Urothelium cell line (cell line): Measurements from ENCODE around the gene SERPINB6.
"Not testable (repeated sequence)": the region's sequence is repeated elsewhere in the genome, so short reads cannot be mapped to it uniquely, and the experiment has no call there.

Experiments used
- DNase-seq: peaks from one replicate; pipeline ENCODE4 v3.0.0; 2011; ENCODE audit warnings: low spot score, mixed read lengths
- FAIRE-seq: peaks from 2 replicates; lab custom pipeline; 2011; peaks lifted over from hg19 to GRCh38; lab: Jason Lieb, UNC

Gene SERPINB6

DNA sequence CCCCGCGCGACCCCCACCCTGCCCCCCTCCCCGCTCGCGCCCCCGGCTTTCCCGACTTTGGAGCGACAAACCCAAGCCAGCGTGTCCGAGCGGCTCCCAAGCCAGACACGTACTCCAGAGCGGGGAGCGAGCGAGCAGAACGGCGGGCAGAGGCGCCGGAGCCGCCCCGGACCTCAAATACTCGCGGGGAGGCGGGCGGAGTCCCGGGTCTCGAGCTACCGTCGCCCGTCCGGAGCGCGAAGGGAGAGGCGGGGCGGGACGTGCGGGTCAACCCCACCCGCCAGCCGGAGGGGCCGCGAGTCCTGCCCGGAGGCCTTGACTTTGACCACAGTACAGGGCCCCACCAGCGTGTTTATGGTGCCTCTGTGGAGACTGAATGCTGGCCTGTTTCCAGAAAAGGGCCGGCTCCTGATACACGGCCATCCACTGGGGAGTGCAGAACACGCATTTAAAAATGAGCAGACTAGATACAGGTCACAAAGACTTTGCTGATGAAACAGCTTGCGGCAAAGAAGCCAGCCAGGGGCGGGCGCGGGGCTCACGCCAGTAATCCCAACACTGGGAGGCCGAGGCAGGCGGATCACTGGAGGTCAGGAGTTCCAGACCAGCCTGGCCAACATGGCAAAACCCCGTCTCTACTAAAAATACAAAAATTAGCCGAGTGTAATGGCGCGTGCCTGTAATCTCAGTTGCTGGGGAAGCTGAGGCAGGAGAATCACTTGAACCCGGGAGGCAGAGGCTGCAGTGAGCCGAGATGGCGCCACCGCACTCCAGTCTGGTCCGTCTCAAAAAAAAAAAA is at the start of gene SERPINB6:
Gene SERPINB6, minus strand, starts transcription at position 148 of the 799 bp plus-strand sequence. CDS start 12,235 bp downstream, outside the sequence.
- FAIRE-seq (no peak), DNase-seq (peak; percentile 44)

DNA sequence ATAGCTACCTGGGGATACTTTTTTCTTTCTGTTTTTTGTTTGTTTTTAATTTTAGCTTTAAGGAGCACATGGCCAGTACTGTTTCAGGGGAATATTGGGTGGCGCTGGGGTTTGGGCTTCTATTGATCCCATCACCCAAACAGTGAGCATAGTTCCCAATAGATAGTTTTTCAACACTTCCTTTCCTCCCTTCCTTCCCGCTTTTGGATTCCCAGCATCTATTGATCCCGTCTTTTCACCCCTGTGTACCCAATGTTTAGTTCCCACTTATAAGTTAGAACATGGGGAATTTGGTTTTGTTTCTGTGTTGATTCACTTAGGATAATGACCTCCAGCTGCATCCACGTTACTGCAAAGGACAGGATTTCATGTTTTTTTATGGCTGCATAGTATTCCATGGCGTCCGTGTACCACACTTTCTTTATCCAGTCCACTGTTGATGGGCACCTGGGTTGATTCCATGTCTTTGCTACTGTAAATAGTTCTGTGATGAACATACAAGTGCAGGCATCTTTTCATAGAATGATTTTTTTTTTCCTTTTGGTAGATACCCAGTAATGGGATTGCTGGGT is 48.5 kb upstream of the SERPINB6 start:
- FAIRE-seq: no peak

DNA sequence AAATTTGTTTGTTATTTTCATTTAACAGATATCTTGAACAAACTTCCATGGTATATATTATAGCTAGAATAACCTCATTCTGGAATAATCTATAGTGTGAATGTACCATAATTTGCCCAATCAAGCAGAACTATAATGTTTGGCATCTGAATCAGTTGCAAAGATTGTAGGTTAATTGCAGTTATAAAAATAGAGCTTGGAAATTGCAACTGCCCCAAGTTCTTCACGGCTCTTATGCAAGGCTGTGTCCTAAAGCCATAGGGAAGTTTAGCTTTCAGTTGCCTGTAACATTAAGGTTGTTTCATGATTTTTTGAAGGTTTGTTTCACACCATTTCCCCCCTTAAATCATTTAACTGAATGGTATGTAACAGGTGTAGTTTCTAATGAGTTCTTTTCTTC is 47.7 kb upstream of the SERPINB6 start:
- no peak for FAIRE-seq

More for the DNA sequence above, 48.5 kb upstream of the SERPINB6 start:
- DNase-seq: no peak

DNA sequence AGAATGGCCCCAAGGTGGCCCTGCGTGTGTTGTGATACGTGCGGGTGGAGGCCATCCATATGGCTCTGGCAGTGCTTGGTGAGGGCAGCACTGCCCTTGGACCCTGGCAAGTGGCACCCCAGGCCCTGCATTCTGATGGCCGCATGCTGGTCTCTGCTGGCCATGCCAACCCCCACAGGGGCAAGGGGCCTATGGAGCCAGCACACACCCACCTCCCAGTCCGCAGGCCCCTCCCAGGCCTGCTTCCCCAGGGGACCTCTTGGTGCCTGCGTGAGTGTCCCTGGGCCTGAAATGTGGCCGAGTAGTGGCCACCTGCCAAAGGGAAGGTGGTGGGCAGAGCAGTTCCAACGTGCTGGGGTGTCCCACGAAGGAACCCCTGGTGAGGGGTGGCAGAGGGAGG is 45.9 kb upstream of the SERPINB6 start:
- DNase-seq (no peak), FAIRE-seq (no peak)

More for the DNA sequence above, 47.7 kb upstream of the SERPINB6 start:
- DNase-seq: no peak

DNA sequence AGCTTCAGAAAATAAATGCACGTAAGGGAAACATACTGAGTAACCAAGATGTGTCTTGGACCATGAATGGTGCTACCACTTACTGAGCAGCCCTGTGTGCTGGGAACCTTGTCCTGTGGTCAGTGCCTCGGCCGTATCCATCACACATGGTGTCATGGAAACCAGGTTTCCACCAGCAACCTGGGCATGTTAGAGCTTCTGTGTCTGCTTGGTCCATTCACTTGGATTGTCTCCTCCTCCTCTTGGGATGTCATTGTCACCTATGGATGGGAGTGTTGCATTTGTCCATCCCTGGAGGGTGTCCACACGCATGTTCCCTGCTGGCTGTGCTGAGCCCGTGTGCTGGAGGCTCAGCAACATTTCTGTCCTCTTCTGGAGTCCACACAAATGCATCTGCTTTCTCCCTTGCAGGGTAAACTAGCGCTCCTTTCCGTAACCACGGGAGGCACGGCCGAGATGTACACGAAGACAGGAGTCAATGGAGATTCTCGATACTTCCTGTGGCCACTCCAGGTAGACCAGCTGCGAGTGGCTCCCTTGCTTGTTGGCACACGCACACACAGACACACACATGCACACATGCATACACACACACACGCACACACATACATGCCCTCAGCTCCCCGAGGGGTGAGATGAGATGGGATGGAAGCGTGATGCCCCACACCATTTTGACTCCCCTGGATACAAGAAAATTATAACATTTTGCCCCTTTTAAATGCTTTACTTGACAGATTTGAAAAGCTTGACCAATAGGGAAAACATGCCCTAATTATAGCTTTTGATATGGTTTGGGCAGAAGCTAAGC is 45.3 kb upstream of the SERPINB6 start:
- FAIRE-seq (no peak), DNase-seq (no peak)

DNA sequence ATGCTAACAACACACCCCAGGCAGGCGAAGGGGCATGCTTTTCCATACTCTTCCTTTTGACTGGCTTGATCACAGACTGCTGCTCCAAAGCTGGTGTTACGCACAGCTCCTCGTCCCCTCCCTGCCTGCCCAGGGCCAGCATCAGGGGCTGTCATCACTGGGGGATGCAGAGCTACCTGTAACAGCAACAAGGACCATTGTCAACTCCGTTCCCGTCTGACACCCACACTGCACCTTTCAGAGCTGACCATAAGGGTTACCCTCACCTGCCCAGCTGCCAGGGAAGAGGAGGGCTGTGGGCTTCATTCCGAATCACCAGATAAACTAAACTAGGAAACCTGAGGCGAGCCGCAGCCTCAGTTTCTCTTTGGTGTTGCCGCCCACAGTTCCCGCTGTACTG is 43.8 kb upstream of the SERPINB6 start:
- FAIRE-seq (no peak), DNase-seq (no peak)

DNA sequence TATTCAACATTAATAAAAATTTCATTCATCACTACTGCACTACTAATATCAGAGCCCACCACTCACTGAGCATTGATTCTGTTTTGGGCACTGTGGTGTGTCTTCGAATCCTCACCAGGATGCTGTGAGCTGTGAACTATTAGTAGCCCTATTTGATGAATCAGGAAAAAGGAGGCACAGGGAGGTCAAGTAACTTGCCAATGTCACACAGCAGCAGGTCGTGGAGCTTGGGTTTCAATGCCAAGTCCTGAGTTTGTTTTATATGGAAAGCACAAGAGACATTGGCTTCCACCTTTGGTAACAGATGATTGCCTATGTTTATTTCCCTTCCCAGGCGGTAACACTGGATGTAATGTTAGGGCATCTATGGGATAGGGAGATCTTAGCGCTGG is 43.3 kb upstream of the SERPINB6 start:
- no peak for DNase-seq
- FAIRE-seq: no peak

DNA sequence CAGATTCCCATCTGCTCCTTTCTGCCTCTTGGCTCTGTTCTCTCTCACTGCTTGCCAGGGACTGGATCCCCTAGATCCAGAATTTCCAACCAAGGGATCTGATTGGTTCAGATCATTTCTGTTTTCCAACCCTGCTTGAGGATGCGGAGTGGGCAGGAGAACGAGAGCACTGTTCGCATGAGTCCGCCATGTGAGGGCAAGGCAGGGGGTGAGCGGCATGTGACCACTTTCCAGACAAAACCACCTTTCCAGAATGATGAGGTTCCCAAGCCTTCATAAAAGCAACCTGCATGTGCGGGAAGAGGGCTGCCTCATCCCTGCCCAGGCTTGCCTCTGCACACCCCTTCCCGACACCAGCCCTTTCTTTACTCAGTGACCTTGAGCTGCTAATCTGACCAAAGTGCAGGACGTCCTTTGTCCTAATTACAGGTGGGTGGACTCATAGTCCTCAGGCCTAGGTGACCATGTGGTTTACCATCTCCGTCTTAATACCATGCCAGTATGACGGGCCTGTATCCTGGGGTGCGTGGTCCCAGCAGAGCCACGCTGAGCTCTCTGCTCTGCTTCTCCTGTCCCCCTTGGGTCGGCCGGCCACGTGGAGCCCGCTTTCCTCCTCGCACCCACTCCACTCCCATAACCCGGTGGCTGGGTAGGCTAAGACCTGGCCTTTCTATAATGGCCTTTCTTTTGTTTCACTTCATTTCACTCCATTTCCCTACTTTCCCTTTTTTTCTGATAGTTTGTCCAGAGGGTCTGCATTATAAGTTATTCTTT is 42.7 kb upstream of the SERPINB6 start:
- no peak for FAIRE-seq

DNA sequence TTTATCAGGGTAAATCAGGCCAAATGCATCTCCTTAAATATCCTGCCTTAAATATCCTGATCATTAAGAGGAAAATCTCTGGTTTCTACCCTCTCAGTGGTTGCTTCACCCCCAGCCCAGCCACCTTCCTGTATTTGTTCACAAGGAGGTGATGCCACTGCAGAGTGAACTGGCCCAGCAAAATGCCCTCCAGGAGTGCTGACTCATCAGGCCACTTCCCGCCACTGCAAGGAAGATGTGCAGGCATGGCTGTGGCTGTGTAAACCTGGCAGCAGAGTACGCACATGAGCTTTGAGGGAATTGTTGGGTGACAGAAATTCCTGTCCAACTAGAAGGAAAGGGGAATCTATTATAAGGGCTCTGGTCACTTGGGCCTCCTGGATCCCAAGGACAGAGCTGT is 42.1 kb upstream of the SERPINB6 start:
- DNase-seq (peak; percentile 37), FAIRE-seq (no peak)

More for the DNA sequence above, 42.7 kb upstream of the SERPINB6 start:
- no peak for DNase-seq

DNA sequence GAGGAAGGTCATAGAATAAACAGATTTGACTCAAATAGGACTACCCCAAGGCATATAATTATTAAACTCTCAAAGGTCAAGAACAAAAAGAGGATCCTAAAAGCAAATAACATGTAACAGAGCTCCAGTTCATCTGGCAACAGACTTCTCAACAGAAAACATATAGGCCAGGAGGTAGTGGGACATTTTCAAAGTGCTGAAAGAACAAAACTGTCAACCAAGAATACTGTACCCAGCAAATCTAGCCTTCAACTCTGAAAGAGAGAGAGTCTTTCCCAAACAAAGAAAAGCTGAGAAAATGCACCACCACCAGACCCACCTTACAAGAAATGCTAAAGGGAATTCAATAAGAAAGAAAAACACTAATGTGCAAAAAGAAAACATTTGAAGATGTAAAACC is 40.2 kb upstream of the SERPINB6 start:
- DNase-seq (no peak), FAIRE-seq (no peak)

DNA sequence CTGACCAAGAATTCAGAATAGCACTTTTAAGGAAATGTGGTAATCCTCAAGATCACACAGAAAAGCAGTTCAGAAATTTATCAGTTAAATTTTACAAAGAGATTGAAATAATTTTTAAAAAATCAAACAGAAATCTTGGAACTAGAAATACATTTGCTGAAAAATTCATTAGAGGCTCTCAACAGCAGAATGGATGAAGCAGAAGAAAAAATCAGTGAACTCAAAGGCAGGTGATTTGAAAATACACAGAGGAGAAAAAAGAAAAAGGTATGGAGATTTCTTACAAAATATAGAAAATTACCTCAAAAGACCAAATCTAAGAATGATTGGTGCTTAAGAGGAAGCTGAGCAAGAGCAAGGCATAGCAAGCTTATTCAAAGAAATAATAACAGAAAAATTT is 39.8 kb upstream of the SERPINB6 start:
- no peak for FAIRE-seq

DNA sequence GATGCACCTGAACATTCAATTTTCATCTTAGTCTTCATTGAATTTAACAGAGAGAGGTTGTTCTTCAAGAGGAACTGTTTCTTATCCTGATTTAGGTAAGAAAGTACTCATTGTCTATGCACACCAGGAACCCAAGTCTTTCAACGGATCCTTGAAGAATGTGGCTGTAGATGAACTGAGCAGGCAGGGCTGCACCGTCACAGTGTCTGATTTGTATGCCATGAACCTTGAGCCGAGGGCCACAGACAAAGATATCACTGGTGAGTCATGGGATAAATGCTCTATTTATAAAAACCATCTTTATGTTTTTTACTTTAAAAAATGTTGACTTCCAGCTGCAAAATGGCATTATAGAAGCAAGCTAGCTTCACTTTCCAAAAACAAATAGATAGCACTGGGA is 38.6 kb upstream of the SERPINB6 start:
- DNase-seq (no peak), FAIRE-seq (no peak)

More for the DNA sequence above, 39.8 kb upstream of the SERPINB6 start:
- DNase-seq: no peak

DNA sequence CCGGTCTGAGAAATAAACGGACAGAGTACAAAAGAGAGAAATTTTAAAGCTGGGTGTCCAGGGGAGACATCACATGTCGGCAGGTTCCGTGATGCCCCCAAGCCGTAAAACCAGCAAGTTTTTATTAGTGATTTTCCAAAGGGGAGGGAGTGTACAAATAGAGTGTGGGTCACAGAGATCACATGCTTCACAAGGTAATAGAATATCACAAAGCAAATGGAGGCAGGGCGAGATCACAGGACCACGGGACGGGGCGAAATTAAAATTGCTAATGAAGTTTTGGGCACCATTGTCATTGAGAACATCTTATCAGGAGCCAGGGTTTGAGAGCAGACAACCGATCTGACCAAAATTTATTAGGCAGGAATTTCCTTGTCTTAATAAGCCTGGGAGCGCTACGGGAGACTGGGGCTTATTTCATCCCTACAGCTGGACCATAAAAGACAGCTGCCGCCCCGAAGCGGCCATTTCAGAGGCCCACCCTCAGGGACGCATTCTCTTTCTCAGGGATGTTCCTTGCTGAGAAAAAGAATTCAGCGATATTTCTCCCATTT is 37.4 kb upstream of the SERPINB6 start:
- not testable (repeated sequence) for FAIRE-seq, DNase-seq

DNA sequence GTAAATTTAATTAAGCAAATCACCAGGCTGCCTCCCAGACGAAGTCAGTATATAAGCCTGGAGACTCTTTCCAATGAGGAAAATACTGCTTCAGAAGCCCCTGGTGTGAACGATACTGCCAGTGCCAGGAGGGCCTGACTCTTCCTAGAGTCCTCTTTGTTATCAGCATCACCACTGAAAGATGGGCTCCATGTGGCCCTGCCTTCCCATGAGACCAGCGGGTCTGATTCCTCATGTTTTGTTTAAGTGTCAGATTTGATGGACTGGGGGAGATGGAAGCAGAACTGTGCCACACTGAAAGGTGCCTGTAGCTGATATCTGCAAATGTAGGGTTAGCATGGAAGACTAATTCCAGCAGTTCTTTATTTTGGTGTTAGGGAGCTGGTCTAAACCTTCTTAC is 36.2 kb upstream of the SERPINB6 start:
- FAIRE-seq: no peak
- DNase-seq: no peak

DNA sequence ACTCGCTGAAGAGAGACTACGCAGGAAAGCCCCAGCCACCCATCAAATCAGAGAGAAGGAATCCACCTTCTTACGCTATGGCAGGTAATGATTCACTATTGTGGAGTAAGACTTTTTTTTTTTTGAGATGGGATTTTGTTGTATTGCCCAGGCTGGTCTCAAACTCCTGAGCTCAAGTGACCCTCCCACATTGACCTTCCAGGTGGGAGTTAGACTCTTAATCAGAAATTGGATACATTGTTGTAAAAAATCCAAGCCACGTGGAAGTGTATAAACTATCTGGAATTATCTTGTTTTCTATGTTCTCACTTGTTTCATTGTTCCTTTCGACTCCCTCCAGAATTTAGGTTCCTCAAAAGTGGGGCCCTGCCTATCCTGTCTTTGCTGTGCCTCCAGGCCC is 35.1 kb upstream of the SERPINB6 start:
- no peak for DNase-seq
- FAIRE-seq: no peak

DNA sequence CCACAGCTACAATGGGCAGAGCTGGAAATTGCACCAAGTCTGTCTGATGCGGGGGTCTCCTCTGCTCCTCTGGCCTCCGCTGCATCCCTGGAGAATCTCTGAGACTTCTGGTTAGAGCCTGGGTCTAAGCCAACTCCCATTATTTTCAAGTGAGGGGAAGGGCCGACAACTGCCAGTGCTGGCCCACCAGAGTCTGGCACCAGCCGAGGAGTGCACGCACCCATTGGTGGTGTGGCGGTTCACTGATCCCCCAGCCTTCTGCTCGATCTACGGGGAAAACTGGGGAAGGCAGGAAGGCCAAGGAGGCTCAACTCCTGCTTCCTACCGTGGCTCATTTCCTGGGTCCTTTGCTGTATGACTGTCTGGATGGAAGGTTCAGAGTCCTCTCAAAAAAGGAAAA is 34.5 kb upstream of the SERPINB6 start:
- FAIRE-seq (no peak), DNase-seq (no peak)

DNA sequence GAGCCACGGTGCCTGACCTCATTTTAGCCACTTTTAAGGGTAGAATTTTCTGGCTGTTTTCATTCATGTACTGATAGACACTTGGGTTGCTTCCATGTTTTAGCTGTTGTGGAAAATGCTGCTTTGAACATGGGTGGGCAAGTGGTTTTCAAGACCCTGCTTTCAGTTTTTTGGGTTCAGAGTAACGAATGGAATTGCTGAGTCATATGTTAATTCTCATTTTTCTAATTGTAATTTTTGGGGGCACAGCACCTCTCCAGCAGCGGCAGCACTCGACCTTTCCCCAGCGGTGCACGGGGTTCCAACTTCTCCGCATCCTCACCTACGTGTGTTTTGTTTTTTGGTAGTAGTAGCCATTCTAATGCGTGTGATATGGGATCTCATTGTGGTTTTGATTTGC is 33.7 kb upstream of the SERPINB6 start:
- DNase-seq (no peak), FAIRE-seq (no peak)

DNA sequence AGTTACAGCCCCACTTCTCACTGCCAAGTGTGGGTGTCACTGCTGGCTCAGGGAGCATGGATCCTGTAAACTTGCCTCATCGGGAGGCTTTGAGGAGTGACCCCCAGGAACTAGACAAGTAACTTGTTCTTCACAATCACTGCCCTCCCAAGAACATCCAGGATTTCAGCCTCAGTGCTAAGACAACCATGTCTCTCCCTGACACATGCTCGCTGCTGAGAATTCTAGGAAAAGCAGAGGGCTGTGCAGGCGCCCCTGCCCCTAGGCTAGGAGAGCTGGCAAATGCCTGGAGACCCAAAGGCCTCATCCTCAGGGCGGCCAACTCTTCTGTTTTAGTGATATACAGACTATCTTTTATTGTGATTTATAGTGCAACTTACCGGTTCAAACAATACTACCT is 31.9 kb upstream of the SERPINB6 start:
- not testable (repeated sequence) for FAIRE-seq

DNA sequence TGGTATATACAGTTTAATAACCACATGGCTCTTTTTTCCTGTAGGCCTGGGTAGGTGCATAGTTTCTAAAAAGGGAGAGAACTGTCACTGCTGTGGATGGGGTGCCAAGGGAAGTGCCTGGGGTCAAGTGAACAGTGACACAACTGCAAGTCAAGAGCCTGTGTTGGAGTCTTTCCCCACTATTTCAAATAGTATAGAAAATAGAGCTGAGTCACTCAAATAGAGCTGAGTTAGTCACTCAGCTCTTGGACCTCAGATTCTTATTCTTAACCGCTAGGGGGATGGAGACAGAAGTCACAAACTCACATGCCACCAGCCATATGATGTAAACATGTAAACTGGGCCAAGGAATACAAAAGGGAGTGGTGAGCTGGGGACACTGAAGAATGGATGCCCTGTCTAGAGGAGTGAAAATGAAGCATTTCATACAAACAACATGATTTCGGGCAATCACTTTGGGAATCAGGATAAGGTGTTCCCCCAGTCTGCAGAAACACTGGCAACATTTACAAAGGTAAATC is 30.5 kb upstream of the SERPINB6 start:
- DNase-seq: peak; percentile 65

More for the DNA sequence above, 31.9 kb upstream of the SERPINB6 start:
- DNase-seq: not testable (repeated sequence)

DNA sequence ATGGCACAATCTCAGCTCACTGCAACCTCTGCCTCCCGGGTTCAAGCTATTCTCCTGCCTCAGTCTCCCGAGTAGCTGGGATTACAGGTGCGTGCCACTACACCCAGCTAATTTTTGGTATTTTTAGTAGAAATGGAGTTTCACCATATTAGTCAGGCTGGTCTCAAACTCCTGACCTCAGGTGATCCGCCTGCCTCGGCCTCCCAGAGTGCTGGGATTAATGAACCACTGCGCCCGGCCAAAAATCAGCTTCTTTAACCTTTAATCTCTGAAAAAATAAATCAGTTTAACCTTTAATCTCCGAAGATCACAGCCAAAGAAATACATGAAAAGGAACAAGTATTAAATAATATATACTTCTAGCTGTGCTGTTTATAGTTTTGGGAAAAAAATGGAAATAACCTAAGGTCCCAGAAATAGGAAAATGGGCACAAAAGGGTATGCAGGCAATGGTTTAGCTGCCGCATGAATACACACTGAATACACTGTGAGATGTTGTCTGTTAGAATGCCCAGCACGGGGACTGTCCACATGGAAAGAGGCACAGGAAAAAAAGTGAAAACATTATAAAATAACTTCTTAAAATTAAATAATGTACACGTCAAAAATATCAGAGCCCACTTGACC is 29.9 kb upstream of the SERPINB6 start:
- DNase-seq (no peak), FAIRE-seq (no peak)

More for the DNA sequence above, 30.5 kb upstream of the SERPINB6 start:
- FAIRE-seq: no peak
